RCC 7860 (cell line): ENCODE data around the gene ZSCAN25.
"Not testable (repeated sequence)": the region's sequence is repeated elsewhere in the genome, so short reads cannot be mapped to it uniquely, and the experiment has no call there.

Source experiments
- DNase-seq: peaks from one replicate; pipeline ENCODE4 v3.0.0-alpha.2; 2015; ENCODE audit warnings: low spot score
- FAIRE-seq: peaks from 2 replicates; lab custom pipeline; 2012; peaks lifted over from hg19 to GRCh38; lab: Jason Lieb, UNC

ZSCAN25 gene

GRCh38 chr7:99616359-99617191, at the start of gene ZSCAN25:
Gene ZSCAN25 (plus strand): TSS chr7:99616946. CDS start chr7:99619607, 2,661 bp downstream.
- peak; percentile 32 for FAIRE-seq
- peak; percentile 87 for DNase-seq

GRCh38 chr7:99568770-99569169, 48.0 kb upstream of the ZSCAN25 start:
- DNase-seq, FAIRE-seq: not testable (repeated sequence)

GRCh38 chr7:99571768-99572167, 45.0 kb upstream of the ZSCAN25 start:
- no peak for DNase-seq
- FAIRE-seq: no peak

GRCh38 chr7:99573257-99573656, 43.5 kb upstream of the ZSCAN25 start:
- no peak for FAIRE-seq
- no peak for DNase-seq

GRCh38 chr7:99576251-99576650, 40.5 kb upstream of the ZSCAN25 start:
- DNase-seq (no peak), FAIRE-seq (no peak)

- no peak for DNase-seq
- FAIRE-seq: no peak
Measured at GRCh38 chr7:99579281-99579955, 37.3 kb upstream of the ZSCAN25 start.

GRCh38 chr7:99579956-99580777, 36.6 kb upstream of the ZSCAN25 start:
- FAIRE-seq: no peak
- DNase-seq: no peak

GRCh38 chr7:99580778-99581332, 35.9 kb upstream of the ZSCAN25 start:
- FAIRE-seq, DNase-seq: not testable (repeated sequence)

GRCh38 chr7:99588868-99589267, 27.9 kb upstream of the ZSCAN25 start:
- FAIRE-seq: no peak
- no peak for DNase-seq

GRCh38 chr7:99594948-99595745, 21.6 kb upstream of the ZSCAN25 start:
- FAIRE-seq: no peak

GRCh38 chr7:99596408-99596955, 20.3 kb upstream of the ZSCAN25 start:
- peak; percentile 73 for FAIRE-seq

More at GRCh38 chr7:99594948-99595745, 21.6 kb upstream of the ZSCAN25 start:
- no peak for DNase-seq

GRCh38 chr7:99597762-99598501, 18.8 kb upstream of the ZSCAN25 start, which contains the start of gene TMEM225B:
Gene TMEM225B (plus strand): TSS chr7:99598267. CDS start chr7:99604389, 6,122 bp downstream.
- FAIRE-seq (no peak), DNase-seq (no peak)

More at GRCh38 chr7:99596408-99596955, 20.3 kb upstream of the ZSCAN25 start:
- DNase-seq: no peak

GRCh38 chr7:99599836-99600235, 16.9 kb upstream of the ZSCAN25 start:
- FAIRE-seq (no peak), DNase-seq (no peak)

GRCh38 chr7:99601656-99602310, 15.0 kb upstream of the ZSCAN25 start:
- FAIRE-seq: no peak
- DNase-seq: no peak

GRCh38 chr7:99605527-99605926, 11.2 kb upstream of the ZSCAN25 start:
- DNase-seq (no peak), FAIRE-seq (no peak)

- FAIRE-seq (no peak), DNase-seq (no peak)
Measured at GRCh38 chr7:99606531-99606930, 10.2 kb upstream of the ZSCAN25 start.

GRCh38 chr7:99607548-99607947, 9.2 kb upstream of the ZSCAN25 start:
- no peak for DNase-seq
- no peak for FAIRE-seq

- FAIRE-seq (no peak), DNase-seq (no peak)
Measured at GRCh38 chr7:99614495-99614894, 2.3 kb upstream of the ZSCAN25 start.
